Measurements from ENCODE around the gene ZFHX3.

DNA sequence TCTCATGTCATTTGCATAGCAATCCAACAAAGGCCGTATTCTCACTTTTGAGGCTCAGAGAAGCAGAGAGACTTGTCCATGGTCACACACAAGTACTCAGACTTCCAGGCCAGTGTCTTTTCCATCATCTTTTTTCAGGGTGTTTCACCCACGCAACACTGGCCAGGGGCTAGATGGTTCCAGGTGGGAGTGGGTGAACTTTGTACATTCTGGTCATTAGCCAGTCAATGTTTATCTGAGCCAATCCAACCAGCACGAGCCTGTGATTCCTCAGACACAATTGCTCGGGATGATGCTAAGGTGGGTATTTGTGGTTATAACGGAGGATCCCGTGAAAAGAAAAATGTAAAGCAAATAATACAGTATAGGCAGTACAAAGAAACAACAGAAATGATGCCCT lies 56.3 kb downstream of the ZFHX3 start:
- TF ChIP-seq, protein P1, sequence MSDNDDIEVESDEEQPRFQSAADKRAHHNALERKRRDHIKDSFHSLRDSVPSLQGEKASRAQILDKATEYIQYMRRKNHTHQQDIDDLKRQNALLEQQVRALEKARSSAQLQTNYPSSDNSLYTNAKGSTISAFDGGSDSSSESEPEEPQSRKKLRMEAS (IDR thresholded peaks at IDR 0.05; ENCODE audit: insufficient read depth, insufficient read length): no peak
- TF ChIP-seq, protein P2, sequence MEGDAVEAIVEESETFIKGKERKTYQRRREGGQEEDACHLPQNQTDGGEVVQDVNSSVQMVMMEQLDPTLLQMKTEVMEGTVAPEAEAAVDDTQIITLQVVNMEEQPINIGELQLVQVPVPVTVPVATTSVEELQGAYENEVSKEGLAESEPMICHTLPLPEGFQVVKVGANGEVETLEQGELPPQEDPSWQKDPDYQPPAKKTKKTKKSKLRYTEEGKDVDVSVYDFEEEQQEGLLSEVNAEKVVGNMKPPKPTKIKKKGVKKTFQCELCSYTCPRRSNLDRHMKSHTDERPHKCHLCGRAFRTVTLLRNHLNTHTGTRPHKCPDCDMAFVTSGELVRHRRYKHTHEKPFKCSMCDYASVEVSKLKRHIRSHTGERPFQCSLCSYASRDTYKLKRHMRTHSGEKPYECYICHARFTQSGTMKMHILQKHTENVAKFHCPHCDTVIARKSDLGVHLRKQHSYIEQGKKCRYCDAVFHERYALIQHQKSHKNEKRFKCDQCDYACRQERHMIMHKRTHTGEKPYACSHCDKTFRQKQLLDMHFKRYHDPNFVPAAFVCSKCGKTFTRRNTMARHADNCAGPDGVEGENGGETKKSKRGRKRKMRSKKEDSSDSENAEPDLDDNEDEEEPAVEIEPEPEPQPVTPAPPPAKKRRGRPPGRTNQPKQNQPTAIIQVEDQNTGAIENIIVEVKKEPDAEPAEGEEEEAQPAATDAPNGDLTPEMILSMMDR (IDR thresholded peaks at IDR 0.05; ENCODE audit: extremely low read depth in 1 of 2, insufficient read depth in 1 of 2, low read depth in 1 of 2, low read length in 2 of 2): no peak
- TF ChIP-seq JUN (IDR thresholded peaks at IDR 0.05; ENCODE audit: borderline replicate concordance, insufficient read depth, insufficient read length, low read depth): no peak

Measured in endothelial cell of umbilical vein (primary cell).